Bone marrow (tissue), 2 donors: Measurements from ENCODE around the gene TEK.

Experiments
- DNase-seq, 2 donors: peaks; one replicate each; lab custom pipeline; 2025; lab: John Stamatoyannopoulos, UW

The TEK gene

DNA sequence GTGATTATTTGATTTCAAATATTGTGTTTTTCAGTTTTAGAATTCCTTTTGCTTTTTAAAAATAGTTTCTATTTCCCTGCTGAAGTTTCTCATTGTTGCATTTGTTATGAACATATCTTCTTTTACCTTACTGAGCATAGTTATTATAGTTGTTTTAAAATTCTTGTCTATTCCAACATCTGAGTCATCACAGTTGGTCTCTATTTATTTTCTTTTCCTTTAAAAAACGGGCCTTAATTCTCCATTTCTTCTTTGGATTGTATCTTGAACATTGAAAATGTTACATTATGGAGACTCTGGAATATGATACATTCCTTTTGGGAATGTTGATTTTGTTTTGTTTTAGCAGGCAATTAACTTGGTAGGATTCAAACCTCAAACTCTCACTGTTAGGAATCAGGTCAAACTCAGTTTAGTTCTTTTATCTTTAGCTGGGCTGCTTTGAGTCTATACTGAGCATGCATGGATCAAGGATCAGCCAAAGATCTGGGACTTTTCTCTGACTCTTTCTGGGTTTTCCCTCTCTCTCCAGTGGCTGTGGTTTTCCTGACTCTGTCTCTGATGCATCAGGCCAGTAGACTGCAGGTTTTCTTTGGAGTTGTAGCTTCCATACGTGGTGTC, 70.3 kb downstream of the TEK start:
- no peak for DNase-seq

DNA sequence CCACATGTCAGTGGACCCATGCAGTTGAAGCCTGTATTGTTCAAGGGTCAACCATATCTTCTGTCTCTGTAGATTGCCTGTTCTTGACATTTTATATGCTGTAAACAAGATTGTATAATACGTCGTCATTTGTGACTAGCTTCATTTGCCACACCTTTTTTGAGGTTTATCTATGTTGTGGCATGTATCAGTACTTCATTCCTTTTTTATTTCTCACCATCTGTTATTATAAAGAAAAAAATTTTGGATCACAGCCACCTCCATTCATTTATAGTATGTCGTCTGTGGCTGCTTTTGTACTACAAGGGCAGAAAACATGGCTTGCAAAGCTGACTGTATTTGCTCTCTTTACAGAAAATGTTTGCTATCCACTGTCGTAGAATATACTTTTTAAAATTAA, 72.4 kb downstream of the TEK start:
- DNase-seq, result no peak

- DNase-seq, result no peak
These were observed 73.4 kb downstream of the TEK start for GRCh38 chr9:27182421-27182820.

GRCh38 chr9:27183131-27183530, 74.1 kb downstream of the TEK start:
- DNase-seq, result no peak

GRCh38 chr9:27183701-27184100, 74.7 kb downstream of the TEK start:
- DNase-seq, result no peak

DNA sequence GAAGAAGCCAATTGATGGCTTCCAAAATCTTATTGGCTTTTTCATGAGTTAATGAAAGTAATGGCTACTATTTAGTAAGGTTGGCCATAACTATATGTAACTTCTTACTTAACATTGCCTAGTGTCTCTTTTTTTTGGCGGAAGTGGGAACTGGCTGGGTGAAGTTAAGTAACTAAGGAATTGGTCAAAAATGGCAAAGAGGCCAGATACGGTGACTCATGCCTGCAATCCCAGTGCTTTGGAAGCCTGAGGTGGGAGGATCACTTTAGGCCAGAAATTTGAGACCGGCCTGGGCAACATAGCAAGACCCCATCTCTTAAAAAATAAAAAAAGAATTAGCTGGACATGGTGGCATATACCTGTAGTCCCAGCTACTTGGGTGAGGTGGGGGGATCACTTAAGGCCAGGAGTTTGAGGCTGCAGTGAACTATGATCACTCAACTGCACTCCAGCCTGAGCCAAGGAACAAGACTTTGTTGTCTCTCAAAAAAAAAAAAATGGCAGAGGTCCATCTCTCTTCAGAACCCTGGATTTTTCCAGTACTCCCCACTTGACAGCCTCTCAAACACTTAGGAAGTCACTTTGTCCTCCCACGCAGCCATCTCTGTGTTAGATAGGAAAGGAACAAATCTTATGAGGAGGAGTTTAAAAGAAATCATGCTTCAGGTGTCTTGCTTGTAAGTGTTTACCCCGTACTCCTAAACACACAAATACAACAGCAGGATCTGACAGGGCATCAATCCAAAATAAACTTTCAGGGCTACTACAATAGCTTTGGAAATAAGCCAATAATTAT, 75.7 kb downstream of the TEK start:
- DNase-seq, result no peak

DNA sequence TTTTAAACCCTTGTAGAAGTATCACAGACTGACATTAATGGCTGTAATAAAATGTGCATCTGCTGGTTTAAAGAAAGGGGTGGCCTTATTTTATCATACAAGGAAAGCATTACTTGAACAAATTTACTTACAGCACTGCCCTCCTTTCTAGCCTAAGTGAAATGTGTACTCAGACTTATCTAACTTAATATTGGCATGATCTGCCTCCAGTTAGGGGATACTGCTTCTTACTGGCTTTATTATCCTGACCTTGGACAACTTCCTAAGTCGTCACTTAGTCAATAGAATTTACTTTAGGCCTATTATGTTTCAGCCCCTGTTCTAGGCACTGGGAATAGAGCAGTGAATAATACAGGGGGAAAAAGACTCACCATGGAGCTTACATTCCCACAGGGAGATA, 79.4 kb downstream of the TEK start:
- DNase-seq, result no peak

GRCh38 chr9:27189426-27189825, 80.4 kb downstream of the TEK start:
- DNase-seq, result no peak

GRCh38 chr9:27192291-27192960, 83.4 kb downstream of the TEK start:
- DNase-seq, result no peak

DNA sequence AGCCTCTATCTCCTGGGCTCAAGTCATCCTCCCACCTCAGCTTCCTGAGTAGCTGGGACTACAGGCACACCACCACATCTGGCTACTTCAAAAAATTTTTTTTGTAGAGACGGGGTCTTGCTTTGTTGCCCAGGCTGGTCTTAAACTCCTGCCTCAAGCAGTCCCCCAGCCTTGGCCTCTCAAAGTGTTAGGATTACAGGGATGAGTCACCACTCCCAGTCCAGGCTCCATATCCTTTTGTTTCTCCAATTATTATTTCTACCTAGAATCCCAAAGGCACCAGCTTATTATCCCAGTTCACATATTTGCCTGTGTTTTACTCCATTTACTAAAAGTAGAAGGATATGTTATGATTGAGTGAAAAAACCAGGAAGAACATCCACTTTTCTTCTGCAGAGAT, 84.9 kb downstream of the TEK start:
- no peak for DNase-seq

DNA sequence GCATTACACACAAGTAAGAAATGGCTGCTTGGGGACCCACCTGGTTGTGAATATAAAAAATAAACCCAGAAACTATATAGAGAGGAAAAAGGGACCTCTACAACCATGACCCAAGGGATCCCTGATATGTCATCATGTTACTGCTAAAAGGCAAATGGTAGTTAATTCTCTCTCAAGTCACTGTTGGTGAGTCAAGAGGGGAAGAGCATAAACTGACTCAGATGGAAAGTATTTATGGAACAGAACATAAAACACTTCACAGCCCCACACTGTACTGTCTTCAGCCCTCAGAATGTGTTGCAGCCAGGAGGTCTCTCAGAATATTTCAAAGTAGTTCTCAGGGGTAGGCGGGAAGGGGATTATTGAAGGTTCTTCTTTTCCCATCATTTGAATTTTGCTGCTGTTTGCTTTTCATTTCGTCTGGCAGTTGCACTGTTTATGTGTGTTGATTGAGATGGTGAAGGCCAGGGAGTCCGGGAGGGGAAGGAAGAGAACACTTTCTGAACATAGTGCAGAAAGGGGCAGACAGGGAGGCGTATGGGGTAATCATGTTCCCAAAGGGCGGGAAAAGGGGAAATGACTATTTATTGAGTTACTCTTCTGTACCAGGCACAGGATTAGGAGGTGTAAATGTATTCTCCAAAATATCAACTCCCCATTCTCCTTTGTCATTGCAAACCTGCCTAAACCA, 85.5 kb downstream of the TEK start:
- no peak for DNase-seq

GRCh38 chr9:27195191-27195590, 86.2 kb downstream of the TEK start:
- no peak for DNase-seq

DNA sequence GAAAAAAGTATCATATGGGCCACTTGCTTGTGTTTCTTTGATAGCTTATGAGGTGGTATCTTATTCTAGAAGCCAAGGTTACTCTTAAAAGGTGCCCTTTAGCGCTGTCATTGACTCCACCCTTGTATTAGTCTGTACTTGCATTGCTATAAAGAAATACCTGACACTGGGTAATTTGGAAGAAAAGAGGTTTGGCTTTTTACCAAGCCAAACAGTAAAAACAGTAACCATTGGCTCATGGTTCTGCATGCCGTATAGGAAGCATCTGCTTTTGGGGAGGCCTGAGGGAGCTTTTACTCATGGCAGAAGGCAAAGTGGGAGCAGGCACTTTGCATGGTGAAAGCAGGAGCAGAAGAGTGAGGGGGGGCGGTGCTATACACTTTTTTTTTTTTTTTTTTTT, 87.4 kb downstream of the TEK start:
- no peak for DNase-seq

- no peak for DNase-seq
These were observed 89.2 kb downstream of the TEK start for GRCh38 chr9:27198190-27198589.

- DNase-seq, result no peak
These were observed 93.0 kb downstream of the TEK start for GRCh38 chr9:27202056-27202455.

DNA sequence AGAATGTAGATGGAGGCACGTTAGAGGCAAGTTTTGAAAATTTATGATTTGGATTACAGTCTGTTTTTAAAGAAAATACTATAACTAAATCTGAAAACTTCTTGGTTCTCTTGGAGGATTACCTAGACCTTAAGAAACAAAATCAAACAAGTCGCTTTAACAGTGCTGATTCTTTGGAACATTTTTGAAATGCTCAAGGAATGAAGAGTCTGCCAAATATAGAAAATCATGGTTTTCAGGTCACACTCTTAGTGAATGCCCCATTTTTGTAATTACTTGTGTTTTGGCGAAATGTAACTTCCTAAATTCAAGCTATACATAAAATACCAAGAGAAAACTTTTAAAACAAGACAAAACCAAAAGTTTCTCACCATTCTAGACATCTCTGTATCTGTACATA, 94.8 kb downstream of the TEK start:
- no peak for DNase-seq

DNA sequence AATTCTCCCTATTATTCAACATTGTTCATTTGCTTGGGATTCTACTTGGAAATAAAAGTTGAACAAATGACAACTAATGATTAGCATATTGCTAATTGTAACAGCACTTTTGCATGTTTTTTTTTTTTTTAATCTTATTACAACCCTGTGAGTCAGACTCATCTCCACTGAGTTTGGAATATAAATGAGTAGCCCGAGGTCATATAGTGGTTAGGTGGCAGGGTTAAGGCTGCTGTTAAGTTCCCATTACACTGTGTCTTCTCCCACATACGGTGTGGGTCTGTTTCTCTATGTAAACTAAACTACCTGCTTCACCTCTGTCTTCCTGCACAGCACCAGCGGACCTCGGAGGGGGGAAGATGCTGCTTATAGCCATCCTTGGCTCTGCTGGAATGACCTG, 95.6 kb downstream of the TEK start:
- DNase-seq, result no peak

GRCh38 chr9:27205198-27205597, 96.2 kb downstream of the TEK start:
- DNase-seq, result no peak

GRCh38 chr9:27206041-27206440, 97.0 kb downstream of the TEK start:
- no peak for DNase-seq

DNA sequence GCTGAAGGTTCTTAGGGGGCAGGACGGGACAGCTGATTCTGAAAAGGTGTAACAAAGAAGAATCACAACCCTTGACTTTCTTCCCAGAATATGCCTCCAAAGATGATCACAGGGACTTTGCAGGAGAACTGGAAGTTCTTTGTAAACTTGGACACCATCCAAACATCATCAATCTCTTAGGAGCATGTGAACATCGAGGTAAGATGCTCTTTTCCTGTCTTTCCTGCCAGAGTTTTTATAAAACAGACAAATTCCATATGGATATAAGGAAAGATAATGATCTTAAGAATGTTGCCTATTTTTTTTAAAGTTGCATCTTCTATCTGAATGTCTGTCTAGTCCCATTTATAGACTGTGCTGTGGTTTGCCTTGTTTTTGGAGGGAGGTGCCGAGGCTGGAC, 100.0 kb downstream of the TEK start:
- no peak for DNase-seq

DNA sequence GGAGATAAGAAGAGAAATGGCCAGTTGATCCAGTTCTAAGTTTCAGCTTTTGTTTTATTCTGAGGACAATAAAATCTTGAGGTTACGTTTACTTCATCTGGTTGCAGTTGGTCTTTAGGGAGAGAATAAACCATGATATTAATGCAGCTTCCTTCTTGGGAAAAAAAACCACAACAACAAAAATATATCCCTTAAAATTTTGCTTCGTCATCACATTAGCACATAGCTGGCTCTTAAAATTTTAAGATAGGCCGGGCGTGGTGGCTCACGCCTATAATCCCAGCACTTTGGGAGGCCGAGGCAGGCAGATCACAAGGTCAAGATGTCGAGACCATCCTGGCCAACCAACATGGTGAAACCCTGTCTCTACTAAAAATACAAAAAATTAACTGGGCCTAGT, 101.6 kb downstream of the TEK start:
- DNase-seq, result no peak

DNA sequence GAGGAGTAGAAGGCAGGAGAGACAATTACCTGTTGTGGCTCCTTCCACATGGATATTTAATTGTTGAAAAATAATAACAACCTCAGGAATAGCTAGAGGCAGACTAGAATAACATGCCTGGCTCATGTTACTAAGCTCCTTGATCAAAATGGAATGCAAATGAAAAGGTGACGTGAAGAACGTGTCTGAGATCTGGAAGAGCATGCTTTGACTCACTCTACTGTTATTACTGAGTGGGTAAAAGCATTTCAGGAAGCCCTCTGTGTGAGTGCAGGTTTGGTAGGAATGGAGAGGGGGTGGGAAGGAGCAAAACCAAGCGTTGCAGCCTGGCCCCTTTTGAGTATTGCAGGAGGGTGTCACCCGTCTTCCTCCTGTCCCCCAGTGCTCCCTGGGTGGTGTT, 103.2 kb downstream of the TEK start:
- no peak for DNase-seq

GRCh38 chr9:27212621-27213020, 103.6 kb downstream of the TEK start:
- DNase-seq, result no peak
